PC-3 (cell line): ENCODE data around the gene PPP2R3B. TPM values are rescaled to one million over a fixed set of nuclear protein-coding genes. Genes with fewer than 3 reads are reported as not detected.

Experiments used
- ATAC-seq: fragments of 200-7000 bp; cut with Tn5 transposase; 2 replicates; pipeline ENCODE4 v1.9.1; 2020; ENCODE audit warnings: mild to moderate bottlenecking, moderate library complexity
- BruUV-seq: library from RNA; stranded (reverse); fragments of 400-500 nt; replicated peaks from 2 replicates; lab custom pipeline; 2021; lab: Mats Ljungman, UMichigan
- CTCF ChIA-PET: fragments of 300-600 bp; sonication (Branson Sonifier 250); formaldehyde crosslinking; loops from one replicate; lab custom pipeline; 2022; ENCODE audit warnings: antibody characterized with exemption; lab: Charles Lee
- POLR2A ChIA-PET: fragments of 300-600 bp; sonication (Branson Sonifier 250); formaldehyde crosslinking; loops from one replicate; lab custom pipeline; 2022; ENCODE audit warnings: antibody characterized with exemption; ENCODE audit not compliant: unreplicated experiment; lab: Charles Lee
- DNase-seq: peaks from one replicate; pipeline ENCODE4 v3.0.0-alpha.2; 2015
- H2AFZ ChIP-seq: fragments of 300-600 bp; sonication (generic); 2 replicates; pipeline ENCODE4 v1.6.0; 2016; ENCODE audit warnings: antibody characterized with exemption, low read length
- H3F3A ChIP-seq: fragments of 300-600 bp; sonication (generic); one replicate; pipeline ENCODE4 v1.6.0; 2017; ENCODE audit warnings: antibody characterized with exemption, low read length, control low read depth, mild to moderate bottlenecking; ENCODE audit not compliant: unreplicated experiment
- H3K27ac ChIP-seq: fragments of 300-600 bp; sonication (generic); 2 replicates; pipeline ENCODE4 v1.5.1; 2016; ENCODE audit warnings: mild to moderate bottlenecking, low read length
- H3K27me3 ChIP-seq: fragments of 300-600 bp; sonication (generic); 2 replicates; pipeline ENCODE4 v1.6.1; 2016; ENCODE audit warnings: low read length, mixed read lengths
- H3K36me3 ChIP-seq: fragments of 300-600 bp; sonication (generic); 2 replicates; pipeline ENCODE4 v1.6.1; 2016; ENCODE audit warnings: low read depth, mixed run types, low read length, mixed read lengths
- H3K4me1 ChIP-seq: fragments of 300-600 bp; sonication (generic); 2 replicates; pipeline ENCODE4 v1.5.1; 2016; ENCODE audit warnings: low read length; ENCODE audit not compliant: insufficient read depth
- H3K4me2 ChIP-seq: fragments of 300-600 bp; sonication (generic); 2 replicates; pipeline ENCODE4 v1.6.0; 2016; ENCODE audit warnings: low read length
- H3K4me3 ChIP-seq: fragments of 300-600 bp; sonication (generic); 2 replicates; pipeline ENCODE4 v1.5.1; 2016; ENCODE audit warnings: mild to moderate bottlenecking, low read length, mixed read lengths
- H3K79me2 ChIP-seq: fragments of 300-600 bp; sonication (generic); 2 replicates; pipeline ENCODE4 v1.6.1; 2017; ENCODE audit warnings: low read length, mixed read lengths
- H3K9ac ChIP-seq: fragments of 300-600 bp; sonication (generic); 2 replicates; pipeline ENCODE4 v1.6.0; 2016; ENCODE audit warnings: mild to moderate bottlenecking, low read length
- H3K9me2 ChIP-seq: fragments of 300-600 bp; sonication (generic); replicated peaks from 2 replicates; pipeline ENCODE4 v1.6.1; 2016; ENCODE audit warnings: mixed run types, low read length, mixed read lengths
- H3K9me3 ChIP-seq: fragments of 300-600 bp; sonication (generic); 2 replicates; pipeline ENCODE4 v1.6.1; 2016; ENCODE audit warnings: low read length, mixed read lengths
- H4K20me1 ChIP-seq: fragments of 300-600 bp; sonication (generic); 2 replicates; pipeline ENCODE4 v1.6.1; 2016; ENCODE audit warnings: low read length, mixed read lengths
- EZH2 ChIP-seq: fragments of 300-600 bp; sonication (generic); IDR thresholded peaks from one replicate; pipeline ENCODE4 v1.6.1; 2017; ENCODE audit warnings: antibody characterized with exemption, mild to moderate bottlenecking, low read length; ENCODE audit not compliant: unreplicated experiment
- EZH2phosphoT487 ChIP-seq: fragments of 300-600 bp; sonication (generic); IDR thresholded peaks from 2 replicates; pipeline ENCODE4 v1.6.1; 2018; ENCODE audit warnings: mild to moderate bottlenecking, antibody characterized with exemption, low read length, borderline replicate concordance
- intact Hi-C: fragments of 100-400 bp; cut with micrococcal nuclease; formaldehyde crosslinking; loops from 2 replicates; pipeline ENCODE4 v1.9.0; 2023
- total RNA-seq: library from RNA; depleted of rRNA; stranded (reverse); fragments of >200 nt; gene quantifications from 2 replicates; pipeline ENCODE4 v1.2.3, GENCODE V29; 2014
- TF ChIP-seq, protein P1 (sequence below): fragments of 300-600 bp; sonication (generic); conservative IDR thresholded peaks from 2 replicates; pipeline ENCODE4 v1.5.1; 2017; ENCODE audit warnings: antibody characterized with exemption, low read depth, mild to moderate bottlenecking, low read length

PPP2R3B gene
- total RNA-seq, 1 experiment from 2014 or later: 35.4 TPM

DNA sequence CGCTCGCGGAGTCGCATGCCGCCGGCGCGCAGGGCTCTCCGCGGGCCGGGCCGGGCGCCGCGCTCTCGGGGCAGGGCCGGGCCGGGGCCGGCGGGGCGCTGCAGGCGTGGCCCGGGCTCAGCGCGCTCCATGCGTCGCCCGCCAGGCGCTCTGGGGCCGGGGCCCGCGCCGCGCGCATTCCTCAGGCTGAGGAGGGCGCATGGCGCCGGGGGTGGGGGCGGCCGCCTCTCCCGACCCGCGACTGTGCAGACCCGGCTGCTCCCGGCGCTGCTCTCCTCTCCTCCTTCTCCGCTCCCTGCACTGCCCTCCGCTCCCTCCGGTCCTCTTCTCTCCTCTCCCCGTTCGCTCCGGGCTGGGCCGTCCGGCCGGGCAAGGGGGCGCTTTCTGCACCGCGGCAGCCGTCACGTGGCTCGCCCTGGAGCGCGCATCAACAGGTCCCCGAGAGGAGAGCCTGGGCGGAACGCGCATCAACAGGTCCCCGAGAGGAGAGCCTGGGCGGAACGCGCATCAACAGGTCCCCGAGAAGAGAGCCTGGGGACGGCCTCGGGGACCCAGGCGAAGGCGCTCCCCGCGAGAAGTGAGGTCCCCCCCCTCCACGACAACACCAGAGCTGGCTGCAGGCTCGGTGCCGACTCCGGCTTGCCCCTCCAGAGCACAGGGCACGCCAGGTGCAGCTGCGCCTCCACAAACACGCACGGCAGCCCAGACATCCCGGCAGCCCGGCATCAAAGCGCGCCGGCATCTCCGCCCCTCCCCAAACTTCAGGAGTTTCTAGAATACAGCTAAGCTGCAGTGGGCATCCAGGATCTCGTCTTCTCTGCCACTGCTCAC, 12.9 kb downstream of the PPP2R3B start:
- no peaks in the 10 kb centered on the region for H3K9me2 ChIP-seq
- no peaks in the 10 kb centered on the region for H3K9me3 ChIP-seq
- no peaks in the 10 kb centered on the region for H3K79me2 ChIP-seq
- peak overlapping the region; percentile 57 for H3K4me3 ChIP-seq
- H3F3A ChIP-seq: no peaks in the 10 kb centered on the region
- H3K36me3 ChIP-seq: no peaks in the 10 kb centered on the region
- intact Hi-C loops: no loop called here
- DNase-seq: no peak
- TF ChIP-seq EZH2phosphoT487 (no peak), EZH2 (no peak)
- TF ChIP-seq, protein P1, sequence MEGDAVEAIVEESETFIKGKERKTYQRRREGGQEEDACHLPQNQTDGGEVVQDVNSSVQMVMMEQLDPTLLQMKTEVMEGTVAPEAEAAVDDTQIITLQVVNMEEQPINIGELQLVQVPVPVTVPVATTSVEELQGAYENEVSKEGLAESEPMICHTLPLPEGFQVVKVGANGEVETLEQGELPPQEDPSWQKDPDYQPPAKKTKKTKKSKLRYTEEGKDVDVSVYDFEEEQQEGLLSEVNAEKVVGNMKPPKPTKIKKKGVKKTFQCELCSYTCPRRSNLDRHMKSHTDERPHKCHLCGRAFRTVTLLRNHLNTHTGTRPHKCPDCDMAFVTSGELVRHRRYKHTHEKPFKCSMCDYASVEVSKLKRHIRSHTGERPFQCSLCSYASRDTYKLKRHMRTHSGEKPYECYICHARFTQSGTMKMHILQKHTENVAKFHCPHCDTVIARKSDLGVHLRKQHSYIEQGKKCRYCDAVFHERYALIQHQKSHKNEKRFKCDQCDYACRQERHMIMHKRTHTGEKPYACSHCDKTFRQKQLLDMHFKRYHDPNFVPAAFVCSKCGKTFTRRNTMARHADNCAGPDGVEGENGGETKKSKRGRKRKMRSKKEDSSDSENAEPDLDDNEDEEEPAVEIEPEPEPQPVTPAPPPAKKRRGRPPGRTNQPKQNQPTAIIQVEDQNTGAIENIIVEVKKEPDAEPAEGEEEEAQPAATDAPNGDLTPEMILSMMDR: no peak
- ChIA-PET CTCF (no interaction called here), POLR2A (no interaction called here)
- H3K27ac ChIP-seq: no peak overlapping the region
- 0 out of 2 replicates have a peak, but pooled peaks cover 3% of the 10 kb centered on the region for H3K4me1 ChIP-seq
- no peak overlapping the region for H3K9ac ChIP-seq
- H4K20me1 ChIP-seq: 0 out of 2 replicates have a peak, but pooled peaks cover 2% of the 10 kb centered on the region
- no peaks in the 10 kb centered on the region for H3K27me3 ChIP-seq
- H2AFZ ChIP-seq: 0 out of 2 replicates have a peak overlapping the region, but pooled peaks have one; percentile 4
- BruUV-seq: no TSS peak
- H3K4me2 ChIP-seq: peak overlapping the region; percentile 80
- peak; percentile 46 for ATAC-seq

DNA sequence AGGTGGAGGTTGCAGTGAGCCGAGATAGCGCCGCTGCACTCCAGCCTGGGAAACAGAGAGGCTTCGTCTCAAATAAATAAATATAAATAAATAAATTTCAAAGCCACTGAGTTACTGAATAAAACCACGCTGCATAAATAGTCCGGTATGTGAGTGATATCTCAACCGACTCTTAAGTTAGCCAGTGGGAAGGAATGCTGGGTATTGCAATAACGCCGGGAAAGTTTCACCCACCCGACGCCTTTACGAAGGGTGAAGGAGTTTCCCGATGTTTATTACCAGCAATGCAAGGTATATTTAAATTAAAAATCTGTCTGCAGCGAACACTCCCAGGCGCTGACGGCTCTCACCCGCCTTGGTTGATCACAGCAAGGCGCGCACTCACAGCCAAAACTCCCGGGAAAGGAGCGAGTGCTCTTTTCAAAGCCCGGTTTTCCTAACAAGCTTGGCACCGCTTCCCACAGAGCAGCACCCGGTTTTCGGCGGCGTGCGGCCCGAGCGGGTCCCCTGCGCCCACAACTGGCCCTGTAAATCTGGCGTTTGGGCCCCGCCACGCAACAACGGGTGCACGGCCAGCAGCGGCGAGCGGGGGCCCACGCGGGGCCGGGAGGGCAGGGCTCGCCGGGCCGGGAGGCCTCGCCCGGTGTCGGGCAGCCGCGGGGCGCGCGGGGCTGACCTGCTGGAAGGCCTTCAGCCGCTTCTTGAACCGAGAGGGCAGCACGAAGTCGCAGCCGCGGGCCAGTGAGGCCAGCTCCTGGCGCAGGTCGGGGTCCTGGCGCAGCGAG, 13.7 kb downstream of the PPP2R3B start:
- Histone ChIP-seq H3K4me1 (0 out of 2 replicates have a peak, but pooled peaks cover 3% of the 10 kb centered on the region), H3K9ac (no peak overlapping the region), H3K36me3 (no peaks in the 10 kb centered on the region), H3K79me2 (no peaks in the 10 kb centered on the region), H3F3A (no peaks in the 10 kb centered on the region), H3K27ac (no peak overlapping the region), H3K4me3 (no peak overlapping the region), H3K27me3 (no peaks in the 10 kb centered on the region), H3K4me2 (no peak overlapping the region), H4K20me1 (0 out of 2 replicates have a peak, but pooled peaks cover 2% of the 10 kb centered on the region), H3K9me3 (no peaks in the 10 kb centered on the region), H3K9me2 (no peaks in the 10 kb centered on the region), H2AFZ (no peak overlapping the region)
- TF ChIP-seq, protein P1: no peak
- TF ChIP-seq EZH2phosphoT487 (no peak), EZH2 (no peak)
- intact Hi-C loops: no loop called here
- ChIA-PET CTCF (no interaction called here), POLR2A (no interaction called here)
- no TSS peak for BruUV-seq
- ATAC-seq (no peak), DNase-seq (no peak)
